HepG2 (cell line): Measurements from ENCODE around the gene OSBPL1A. TPM values are rescaled to one million over a fixed set of nuclear protein-coding genes. Genes with fewer than 3 reads are reported as not detected.

ENCODE experiments used
- CAMTA2 ChIP-seq: sonication (generic); formaldehyde crosslinking; IDR thresholded peaks from 2 replicates; pipeline ENCODE4 v1.4.0; 2020; ENCODE audit warnings: mild to moderate bottlenecking, missing genetic modification reagents, borderline replicate concordance
- FOXP4 ChIP-seq: sonication (generic); formaldehyde crosslinking; IDR thresholded peaks from 2 replicates; pipeline ENCODE4 v1.4.0; 2020; ENCODE audit warnings: missing genetic modification reagents
- HNRNPK ChIP-seq: fragments of 200-400 bp; formaldehyde crosslinking; IDR thresholded peaks from 2 replicates; pipeline ENCODE4 v1.6.1; 2018; ENCODE audit warnings: low read length, low read depth, moderate library complexity, mild to moderate bottlenecking; ENCODE audit not compliant: poor library complexity, severe bottlenecking
- KAT2B ChIP-seq: fragments of 150-350 bp; IDR thresholded peaks from 2 replicates; pipeline ENCODE4 v1.6.1; 2014; ENCODE audit warnings: low read depth, low read length, borderline replicate concordance
- MEIS2 ChIP-seq: sonication (generic); formaldehyde crosslinking; IDR thresholded peaks from 2 replicates; pipeline ENCODE4 v1.9.0; 2021; ENCODE audit warnings: mild to moderate bottlenecking, missing genetic modification reagents
- MYC ChIP-seq: sonication (generic); formaldehyde crosslinking; IDR thresholded peaks from 2 replicates; pipeline ENCODE4 v1.9.0; 2021; ENCODE audit warnings: missing genetic modification reagents, borderline replicate concordance
- PHF21A ChIP-seq: sonication (generic); formaldehyde crosslinking; IDR thresholded peaks from 2 replicates; pipeline ENCODE4 v1.5.0; 2020; ENCODE audit warnings: mild to moderate bottlenecking, missing genetic modification reagents
- RARA ChIP-seq: IDR thresholded peaks from 2 replicates; pipeline ENCODE4 v1.6.1; 2016; ENCODE audit warnings: missing genetic modification reagents, missing compliant biosample characterization
- TCF12 ChIP-seq, 2 experiments: fragments of 450-650 bp in 1 of 2; sonication (generic) in 1 of 2; formaldehyde crosslinking in 1 of 2; IDR thresholded peaks; 2 replicates each; pipeline versions ENCODE4 v1.6.1 to v1.8.0; 2017 to 2022; ENCODE audit warnings: antibody characterized with exemption in 1 of 2, mild to moderate bottlenecking in 1 of 2, missing genetic modification reagents in 1 of 2, moderate library complexity in 1 of 2
- TFDP2 ChIP-seq: sonication (generic); formaldehyde crosslinking; IDR thresholded peaks from 2 replicates; pipeline ENCODE4 v1.4.0; 2020; ENCODE audit warnings: missing genetic modification reagents
- TOPORS ChIP-seq: sonication (generic); formaldehyde crosslinking; IDR thresholded peaks from 2 replicates; pipeline ENCODE4 v1.8.0; 2023; ENCODE audit warnings: mild to moderate bottlenecking, missing genetic modification reagents
- ZMYM3 ChIP-seq: sonication (generic); formaldehyde crosslinking; IDR thresholded peaks from 2 replicates; pipeline ENCODE4 v1.5.1; 2020; ENCODE audit warnings: mild to moderate bottlenecking, missing genetic modification reagents
- ZNF34 ChIP-seq: sonication (generic); formaldehyde crosslinking; IDR thresholded peaks from 2 replicates; pipeline ENCODE4 v1.4.0; 2020; ENCODE audit warnings: mild to moderate bottlenecking, missing genetic modification reagents, borderline replicate concordance
- ZNF354B ChIP-seq: sonication (generic); formaldehyde crosslinking; IDR thresholded peaks from 2 replicates; pipeline ENCODE4 v1.8.0; 2022; ENCODE audit warnings: mild to moderate bottlenecking, missing genetic modification reagents
- ZNF510 ChIP-seq: sonication (generic); formaldehyde crosslinking; IDR thresholded peaks from 2 replicates; pipeline ENCODE4 v1.4.0; 2020; ENCODE audit warnings: low read depth, mild to moderate bottlenecking, missing genetic modification reagents
- ZNF530 ChIP-seq: sonication (generic); formaldehyde crosslinking; IDR thresholded peaks from 2 replicates; pipeline ENCODE4 v1.5.0; 2020; ENCODE audit warnings: low read depth, mild to moderate bottlenecking, missing genetic modification reagents
- polyA plus RNA-seq, 8 experiments: library from polyadenylated mRNA; depleted of rRNA in 3 of 8; stranded (reverse) in 7 of 8; unstranded in 1 of 8; fragments of >200 nt; fragmentation: Illumina TruSeq in 4 of 8; extraction: Trizol in 4 of 8; gene quantifications; 2 replicates each; pipeline versions ENCODE4 v1.2.1 to v1.2.3, GENCODE V29; 2011 to 2016; ENCODE audit warnings: low read depth in 4 of 8, missing spikeins in 1 of 8, mixed read lengths in 1 of 8; ENCODE audit not compliant: insufficient read depth in 1 of 8
- total RNA-seq, 5 experiments: library from RNA; depleted of rRNA; stranded (reverse); fragments of >200 nt; fragmentation: Illumina TruSeq; extraction: Trizol; gene quantifications; 2 replicates each; pipeline ENCODE4 v1.2.3, GENCODE V29; 2016; ENCODE audit warnings: low read depth in 1 of 5
- TF ChIP-seq, protein P1 (sequence below): sonication (generic); formaldehyde crosslinking; IDR thresholded peaks from 2 replicates; pipeline ENCODE4 v1.4.0; 2020; ENCODE audit warnings: missing genetic modification reagents
- TF ChIP-seq, protein P2 (sequence below): sonication (generic); formaldehyde crosslinking; IDR thresholded peaks from 2 replicates; pipeline ENCODE4 v1.8.1; 2022; ENCODE audit warnings: mild to moderate bottlenecking, missing genetic modification reagents
- TF ChIP-seq, protein P3 (sequence below): sonication (generic); formaldehyde crosslinking; IDR thresholded peaks from 2 replicates; pipeline ENCODE4 v1.4.0; 2020; ENCODE audit warnings: missing genetic modification reagents, borderline replicate concordance
- TF ChIP-seq, protein P4 (sequence below): sonication (generic); formaldehyde crosslinking; IDR thresholded peaks from 2 replicates; pipeline ENCODE4 v1.4.0; 2020; ENCODE audit warnings: missing genetic modification reagents; ENCODE audit errors: not compliant biosample characterization

OSBPL1A gene
- total and polyA plus RNA-seq, 2 of the 13 experiments (the other 11 are each of a cell fraction or from before 2014, with no cell fraction given), result 0.02 TPM; not detected in 1

- TF ChIP-seq FOXP4 (CRISPR knock-in tag) (peak; percentile 88), PHF21A (CRISPR knock-in tag) (peak; percentile 82), MEIS2 (0 out of 2 replicates have a peak, but pooled peaks have one; percentile 45), TFDP2 (CRISPR knock-in tag) (peak; percentile 29; the same call in 1 of the 2 replicates), MYC (CRISPR knock-in tag) (peak; percentile 23; the same call in 1 of the 2 replicates), CAMTA2 (CRISPR knock-in tag) (no peak), ZNF510 (no peak), ZMYM3 (CRISPR knock-in tag) (peak; percentile 82), ZNF34 (CRISPR knock-in tag) (no peak), RARA (CRISPR knock-in tag) (peak; percentile 92), ZNF354B (CRISPR knock-in tag) (0 out of 2 replicates have a peak, but pooled peaks have one; percentile 33), TOPORS (CRISPR knock-in tag) (peak; percentile 63; the same call in 1 of the 2 replicates), TCF12 (IDR thresholded peaks at IDR 0.05) (no peak), TCF12 (CRISPR knock-in tag; IDR thresholded peaks at IDR 0.05) (peak; percentile 50; the same call in 1 of the 2 replicates), HNRNPK (no peak), ZNF530 (CRISPR knock-in tag) (no peak), KAT2B (peak; percentile 63)
- TF ChIP-seq, protein P1, sequence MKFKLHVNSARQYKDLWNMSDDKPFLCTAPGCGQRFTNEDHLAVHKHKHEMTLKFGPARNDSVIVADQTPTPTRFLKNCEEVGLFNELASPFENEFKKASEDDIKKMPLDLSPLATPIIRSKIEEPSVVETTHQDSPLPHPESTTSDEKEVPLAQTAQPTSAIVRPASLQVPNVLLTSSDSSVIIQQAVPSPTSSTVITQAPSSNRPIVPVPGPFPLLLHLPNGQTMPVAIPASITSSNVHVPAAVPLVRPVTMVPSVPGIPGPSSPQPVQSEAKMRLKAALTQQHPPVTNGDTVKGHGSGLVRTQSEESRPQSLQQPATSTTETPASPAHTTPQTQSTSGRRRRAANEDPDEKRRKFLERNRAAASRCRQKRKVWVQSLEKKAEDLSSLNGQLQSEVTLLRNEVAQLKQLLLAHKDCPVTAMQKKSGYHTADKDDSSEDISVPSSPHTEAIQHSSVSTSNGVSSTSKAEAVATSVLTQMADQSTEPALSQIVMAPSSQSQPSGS (CRISPR knock-in tag), result 0 out of 2 replicates have a peak, but pooled peaks have one; percentile 49
- TF ChIP-seq, protein P2, sequence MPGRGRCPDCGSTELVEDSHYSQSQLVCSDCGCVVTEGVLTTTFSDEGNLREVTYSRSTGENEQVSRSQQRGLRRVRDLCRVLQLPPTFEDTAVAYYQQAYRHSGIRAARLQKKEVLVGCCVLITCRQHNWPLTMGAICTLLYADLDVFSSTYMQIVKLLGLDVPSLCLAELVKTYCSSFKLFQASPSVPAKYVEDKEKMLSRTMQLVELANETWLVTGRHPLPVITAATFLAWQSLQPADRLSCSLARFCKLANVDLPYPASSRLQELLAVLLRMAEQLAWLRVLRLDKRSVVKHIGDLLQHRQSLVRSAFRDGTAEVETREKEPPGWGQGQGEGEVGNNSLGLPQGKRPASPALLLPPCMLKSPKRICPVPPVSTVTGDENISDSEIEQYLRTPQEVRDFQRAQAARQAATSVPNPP, result no peak
- TF ChIP-seq, protein P3, sequence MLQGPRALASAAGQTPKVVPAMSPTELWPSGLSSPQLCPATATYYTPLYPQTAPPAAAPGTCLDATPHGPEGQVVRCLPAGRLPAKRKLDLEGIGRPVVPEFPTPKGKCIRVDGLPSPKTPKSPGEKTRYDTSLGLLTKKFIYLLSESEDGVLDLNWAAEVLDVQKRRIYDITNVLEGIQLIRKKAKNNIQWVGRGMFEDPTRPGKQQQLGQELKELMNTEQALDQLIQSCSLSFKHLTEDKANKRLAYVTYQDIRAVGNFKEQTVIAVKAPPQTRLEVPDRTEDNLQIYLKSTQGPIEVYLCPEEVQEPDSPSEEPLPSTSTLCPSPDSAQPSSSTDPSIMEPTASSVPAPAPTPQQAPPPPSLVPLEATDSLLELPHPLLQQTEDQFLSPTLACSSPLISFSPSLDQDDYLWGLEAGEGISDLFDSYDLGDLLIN (CRISPR knock-in tag), result no peak
- TF ChIP-seq, protein P4, sequence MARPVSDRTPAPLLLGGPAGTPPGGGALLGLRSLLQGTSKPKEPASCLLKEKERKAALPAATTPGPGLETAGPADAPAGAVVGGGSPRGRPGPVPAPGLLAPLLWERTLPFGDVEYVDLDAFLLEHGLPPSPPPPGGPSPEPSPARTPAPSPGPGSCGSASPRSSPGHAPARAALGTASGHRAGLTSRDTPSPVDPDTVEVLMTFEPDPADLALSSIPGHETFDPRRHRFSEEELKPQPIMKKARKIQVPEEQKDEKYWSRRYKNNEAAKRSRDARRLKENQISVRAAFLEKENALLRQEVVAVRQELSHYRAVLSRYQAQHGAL (CRISPR knock-in tag), result no peak
Observed at GRCh38 chr18:24112874-24113615, 284.6 kb downstream of the OSBPL1A start (continued).
